Left cardiac atrium (tissue), 4 donors: ENCODE results near the gene CDON. TPM values are rescaled to one million over a fixed set of nuclear protein-coding genes. Genes with fewer than 3 reads are reported as not detected.
"Not testable (repeated sequence)": the region's sequence is repeated elsewhere in the genome, so short reads cannot be mapped to it uniquely, and the experiment has no call there.

ENCODE experiments used
- ATAC-seq, 2 donors: fragments of 200-7000 bp; cut with Tn5 transposase; one replicate each; pipeline ENCODE4 v1.9.1; 2020; ENCODE audit warnings: mild to moderate bottlenecking in 2 of 2, moderate library complexity in 2 of 2
- DNase-seq: peaks from one replicate; pipeline ENCODE4 v3.0.0-alpha.2; 2020
- intact Hi-C, 2 donors: fragments of 100-400 bp; cut with DNase I; formaldehyde crosslinking; loops; one replicate each; pipeline versions ENCODE4 v1.14.1 to v1.15.1; 2022 to 2023
- total RNA-seq, 2 donors: library from RNA; stranded (reverse); fragmentation: NEBNext Ultra II Directional; extraction: Animal tissue kit (Norgen Biotek cat#: 25700); gene quantifications; one replicate each; pipeline ENCODE4 v1.2.1, GENCODE V29; 2021
- donor health status: DM: no; HTN: yes; CAD: no.
- donor health status: DM: no; HTN: yes; CAD: no; lungs with severe emphysema.
- donor health status: DM: yes; HTN: yes; CAD: no.
- donor health status: Dilated cardiomyopathy.

Gene CDON
- total RNA-seq, 2 donors from 2014 or later = 13.6 to 30.0 TPM

GRCh38 chr11:125921042-125921441 lies 141.6 kb downstream of the CDON start:
- intact Hi-C loops = loop anchor here in 1 of 2 donors (5.0 kb wide), 1 partner anchor 141 kb away; the partner anchor contains the start of gene CDON
- no peak for ATAC-seq
- no peak for DNase-seq

GRCh38 chr11:125918140-125918840 lies 144.4 kb downstream of the CDON start:
- no peak for ATAC-seq
- intact Hi-C loops = no loop called here
- no peak for DNase-seq

- no peak for DNase-seq
- ATAC-seq = no peak
Observed at GRCh38 chr11:125916683-125917347, 145.9 kb downstream of the CDON start.

GRCh38 chr11:125914601-125915000 lies 148.1 kb downstream of the CDON start:
- intact Hi-C loops, DNase-seq, ATAC-seq: not testable (repeated sequence)

More at GRCh38 chr11:125916683-125917347, 145.9 kb downstream of the CDON start:
- intact Hi-C loops = no loop called here

GRCh38 chr11:125910226-125910849 lies 152.3 kb downstream of the CDON start:
- ATAC-seq (no peak), DNase-seq (no peak)
- intact Hi-C loops = no loop called here

Other genes with a start within 250 kb of the CDON start
- gene PATE4, start 229.6 kb downstream of the CDON start, total RNA-seq = not detected
- gene HYLS1, start 175.2 kb downstream of the CDON start, total RNA-seq = 1 to 10 TPM; 3.3 to 5.3 TPM
- 1 to 10 TPM; 6.9 to 8.2 TPM for gene PUS3, start 159.7 kb downstream of the CDON start, total RNA-seq
- under 1 TPM in 1 of 2 donors, not detected in 1; 0.21 TPM for gene DDX25, start 158.4 kb downstream of the CDON start, total RNA-seq
- gene VSIG10L2, start 116.8 kb downstream of the CDON start, total RNA-seq = under 1 TPM; 0.05 to 0.56 TPM
- gene RPUSD4, start 148.8 kb upstream of the CDON start, total RNA-seq = 10 to 100 TPM; 18.9 to 19.2 TPM
- gene FAM118B, start 148.9 kb upstream of the CDON start, total RNA-seq = 10 to 100 TPM; 14.8 to 19.1 TPM
- 10 to 100 TPM; 65.1 to 95.7 TPM for gene SRPRA, start 206.0 kb upstream of the CDON start, total RNA-seq
- gene FOXRED1, start 206.3 kb upstream of the CDON start, total RNA-seq = 10 to 100 TPM; 21.0 to 25.3 TPM
- 1 to 10 TPM; 7.6 to 8.7 TPM for gene TIRAP, start 220.2 kb upstream of the CDON start, total RNA-seq
- gene DCPS, start 241.2 kb upstream of the CDON start, total RNA-seq = 10 to 100 TPM; 11.3 to 13.1 TPM